Urinary bladder (tissue), 4 donors: Measurements from ENCODE around the gene REN. TPM values are rescaled to one million over a fixed set of nuclear protein-coding genes. Genes with fewer than 3 reads are reported as not detected.
A peak's percentile ranks its signal among the peaks of the same experiment; 100 is the strongest.

ENCODE experiments used
- DNase-seq: peaks from one replicate; pipeline ENCODE4 v3.0.0-alpha.2; 2015; ENCODE audit errors: extremely low spot score
- H3K27ac ChIP-seq: one replicate; pipeline ENCODE4 v1.5.1; 2013; ENCODE audit warnings: low read depth, mild to moderate bottlenecking, moderate library complexity
- H3K36me3 ChIP-seq: one replicate; pipeline ENCODE4 v1.6.1; 2013; ENCODE audit warnings: mild to moderate bottlenecking, moderate library complexity; ENCODE audit not compliant: insufficient read depth
- H3K4me1 ChIP-seq: one replicate; pipeline ENCODE4 v1.6.1; 2013; ENCODE audit warnings: mild to moderate bottlenecking, moderate library complexity; ENCODE audit not compliant: insufficient read depth
- H3K4me3 ChIP-seq: one replicate; pipeline ENCODE4 v1.5.1; 2013; ENCODE audit warnings: low read depth, low read length
- WGBS: extraction: QIAGEN DNeasy Blood & Tissue Kit; methylation state at CpG from one replicate; pipeline ENCODE4 v1.1.7; 2013; 5-methylcytosine and 5-hydroxymethylcytosine counted together
- polyA plus RNA-seq: library from polyadenylated mRNA; stranded (reverse); fragments of 200-250 nt; gene quantifications from one replicate; pipeline ENCODE4 v1.2.3, GENCODE V29; 2013
- total RNA-seq: library from RNA; depleted of rRNA; stranded (reverse); fragments of >200 nt; gene quantifications from one replicate; pipeline ENCODE4 v1.2.3, GENCODE V29; 2014
- donor health status: healthy with polysubstance abuse.
- donor health status: healthy.

REN gene
- total and polyA plus RNA-seq, 2 donors, result 0.26 to 0.41 TPM

- Histone ChIP-seq H3K27ac (no peak overlapping the region), H3K4me3 (no peak overlapping the region), H3K4me1 (no peaks in the 10 kb centered on the region), H3K36me3 (no peaks in the 10 kb centered on the region)
- WGBS, result 89% methylated on average over 10 of the region's 10 CpGs
- DNase-seq, result no peak
These were observed 10.3 kb downstream of the REN start for GRCh38 chr1:204155881-204156280.

- Histone ChIP-seq H3K27ac (no peak overlapping the region), H3K36me3 (no peaks in the 10 kb centered on the region), H3K4me1 (no peaks in the 10 kb centered on the region), H3K4me3 (no peak overlapping the region)
- whole genome bisulfite sequencing, result 88% methylated on average over 15 of the region's 15 CpGs
- DNase-seq, result peak; percentile 36
These were observed 11.4 kb downstream of the REN start for GRCh38 chr1:204154568-204155255.

GRCh38 chr1:204153667-204154066 lies 12.5 kb downstream of the REN start:
- DNase-seq, result no peak
- WGBS, result 92% methylated on average over 5 of the region's 5 CpGs
- Histone ChIP-seq H3K4me3 (no peak overlapping the region), H3K36me3 (no peaks in the 10 kb centered on the region), H3K4me1 (no peaks in the 10 kb centered on the region), H3K27ac (no peak overlapping the region)

- H3K27ac ChIP-seq, result no peak overlapping the region
- no peaks in the 10 kb centered on the region for H3K4me1 ChIP-seq
- H3K4me3 ChIP-seq, result peak overlapping the region; percentile 70
- no peak for DNase-seq
- H3K36me3 ChIP-seq, result no peaks in the 10 kb centered on the region
- 30% methylated on average over 25 of the region's 25 CpGs for WGBS
These were observed 13.7 kb downstream of the REN start for GRCh38 chr1:204152310-204153044.

GRCh38 chr1:204151552-204152309 lies 14.4 kb downstream of the REN start, which contains the start of gene ETNK2:
Gene ETNK2, minus strand, starts transcription at chr1:204152044. Its CDS starts 192 bp downstream, at chr1:204151852.
- H3K4me1 ChIP-seq, result no peaks in the 10 kb centered on the region
- DNase-seq, result no peak
- peak within 1 kb of the TSS; percentile 70 for H3K4me3 ChIP-seq
- H3K36me3 ChIP-seq, result no peaks in the 10 kb centered on the region
- peak within 1 kb of the TSS; percentile 55 for H3K27ac ChIP-seq
- under 1% methylated on average over 93 of the region's 94 CpGs for WGBS

GRCh38 chr1:204150702-204151551 lies 15.2 kb downstream of the REN start:
- H3K4me3 ChIP-seq, result peak overlapping the region; percentile 70
- H3K27ac ChIP-seq, result peak overlapping the region; percentile 55
- no peaks in the 10 kb centered on the region for H3K4me1 ChIP-seq
- DNase-seq, result no peak
- no peaks in the 10 kb centered on the region for H3K36me3 ChIP-seq
- WGBS, result 26% methylated on average over 33 of the region's 33 CpGs

- Histone ChIP-seq H3K27ac (no peak overlapping the region), H3K36me3 (no peaks in the 10 kb centered on the region), H3K4me3 (no peak overlapping the region), H3K4me1 (no peaks in the 10 kb centered on the region)
- WGBS, result 78% methylated on average over 16 of the region's 16 CpGs
- DNase-seq, result no peak
These were observed 16.2 kb downstream of the REN start for GRCh38 chr1:204149635-204150565.

- WGBS, result 81% methylated on average over 2 of the region's 2 CpGs
- Histone ChIP-seq H3K4me1 (no peaks in the 10 kb centered on the region), H3K4me3 (no peak overlapping the region), H3K36me3 (no peaks in the 10 kb centered on the region), H3K27ac (no peak overlapping the region)
- no peak for DNase-seq
These were observed 17.0 kb downstream of the REN start for GRCh38 chr1:204149107-204149506.

- Histone ChIP-seq H3K36me3 (no peaks in the 10 kb centered on the region), H3K27ac (no peak overlapping the region), H3K4me1 (no peaks in the 10 kb centered on the region), H3K4me3 (no peak overlapping the region)
- WGBS, result 79% methylated on average over 13 of the region's 13 CpGs
- DNase-seq, result no peak
These were observed 18.4 kb downstream of the REN start for GRCh38 chr1:204147406-204148383.

- no peak for DNase-seq
- no peaks in the 10 kb centered on the region for H3K36me3 ChIP-seq
- no peak overlapping the region for H3K4me3 ChIP-seq
- no peak overlapping the region for H3K27ac ChIP-seq
- no peaks in the 10 kb centered on the region for H3K4me1 ChIP-seq
- 83% methylated on average over 7 of the region's 7 CpGs for WGBS
These were observed 19.2 kb downstream of the REN start for GRCh38 chr1:204146965-204147364.

GRCh38 chr1:204146309-204146708 lies 19.8 kb downstream of the REN start:
- Histone ChIP-seq H3K4me1 (no peaks in the 10 kb centered on the region), H3K36me3 (no peaks in the 10 kb centered on the region), H3K27ac (no peak overlapping the region), H3K4me3 (no peak overlapping the region)
- no peak for DNase-seq
- 88% methylated on average over 6 of the region's 6 CpGs for WGBS
